ENCODE data around the gene SPEM2.

GRCh38 chr17:7425316-7425715 is at the start of gene SPEM2:
- TF ChIP-seq, protein P1, sequence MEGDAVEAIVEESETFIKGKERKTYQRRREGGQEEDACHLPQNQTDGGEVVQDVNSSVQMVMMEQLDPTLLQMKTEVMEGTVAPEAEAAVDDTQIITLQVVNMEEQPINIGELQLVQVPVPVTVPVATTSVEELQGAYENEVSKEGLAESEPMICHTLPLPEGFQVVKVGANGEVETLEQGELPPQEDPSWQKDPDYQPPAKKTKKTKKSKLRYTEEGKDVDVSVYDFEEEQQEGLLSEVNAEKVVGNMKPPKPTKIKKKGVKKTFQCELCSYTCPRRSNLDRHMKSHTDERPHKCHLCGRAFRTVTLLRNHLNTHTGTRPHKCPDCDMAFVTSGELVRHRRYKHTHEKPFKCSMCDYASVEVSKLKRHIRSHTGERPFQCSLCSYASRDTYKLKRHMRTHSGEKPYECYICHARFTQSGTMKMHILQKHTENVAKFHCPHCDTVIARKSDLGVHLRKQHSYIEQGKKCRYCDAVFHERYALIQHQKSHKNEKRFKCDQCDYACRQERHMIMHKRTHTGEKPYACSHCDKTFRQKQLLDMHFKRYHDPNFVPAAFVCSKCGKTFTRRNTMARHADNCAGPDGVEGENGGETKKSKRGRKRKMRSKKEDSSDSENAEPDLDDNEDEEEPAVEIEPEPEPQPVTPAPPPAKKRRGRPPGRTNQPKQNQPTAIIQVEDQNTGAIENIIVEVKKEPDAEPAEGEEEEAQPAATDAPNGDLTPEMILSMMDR (IDR thresholded peaks at IDR 0.05), result no peak
- TF ChIP-seq POLR2AphosphoS5 (IDR thresholded peaks at IDR 0.05), result no peak
- TF ChIP-seq POLR2A (IDR thresholded peaks at IDR 0.05), result no peak

Measured in suprapubic skin (tissue), 4 donors.